LNCaP clone FGC (cell line): ENCODE data around the gene TLR2.

Source experiments
- DNase-seq: peaks from one replicate; pipeline ENCODE4 v3.0.0-alpha.2; 2011; ENCODE audit warnings: low read depth
- H3K4me3 ChIP-seq: 2 replicates; pipeline ENCODE4 v1.5.1; 2011; ENCODE audit warnings: mild to moderate bottlenecking, low read depth, low read length, control low read depth
- TF ChIP-seq, protein P1 (sequence below): IDR thresholded peaks from 2 replicates; pipeline ENCODE4 v1.5.1; 2012; ENCODE audit warnings: mild to moderate bottlenecking; ENCODE audit not compliant: control insufficient read depth, insufficient read depth; ENCODE audit errors: extremely low read depth

TLR2 gene

DNA sequence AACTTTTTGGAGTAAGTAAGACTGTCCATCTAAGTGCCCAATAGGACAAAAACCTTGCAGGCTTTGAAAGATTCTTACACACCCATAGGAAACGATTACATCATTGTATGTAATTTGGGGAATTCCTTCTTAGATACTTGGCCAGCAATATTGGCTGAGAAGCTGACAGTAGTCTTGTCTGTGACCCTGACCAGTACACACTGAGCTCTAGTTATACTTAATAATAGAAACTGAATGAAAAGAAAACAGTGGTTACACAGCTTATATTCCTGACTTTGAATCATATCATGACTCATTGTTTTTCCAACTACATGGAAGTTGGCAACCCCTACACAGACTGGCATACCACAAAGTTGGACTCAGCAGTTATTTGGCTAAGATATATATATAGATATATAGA is 7.1 kb upstream of the TLR2 start:
- peak; percentile 45 for DNase-seq
- TF ChIP-seq, protein P1, sequence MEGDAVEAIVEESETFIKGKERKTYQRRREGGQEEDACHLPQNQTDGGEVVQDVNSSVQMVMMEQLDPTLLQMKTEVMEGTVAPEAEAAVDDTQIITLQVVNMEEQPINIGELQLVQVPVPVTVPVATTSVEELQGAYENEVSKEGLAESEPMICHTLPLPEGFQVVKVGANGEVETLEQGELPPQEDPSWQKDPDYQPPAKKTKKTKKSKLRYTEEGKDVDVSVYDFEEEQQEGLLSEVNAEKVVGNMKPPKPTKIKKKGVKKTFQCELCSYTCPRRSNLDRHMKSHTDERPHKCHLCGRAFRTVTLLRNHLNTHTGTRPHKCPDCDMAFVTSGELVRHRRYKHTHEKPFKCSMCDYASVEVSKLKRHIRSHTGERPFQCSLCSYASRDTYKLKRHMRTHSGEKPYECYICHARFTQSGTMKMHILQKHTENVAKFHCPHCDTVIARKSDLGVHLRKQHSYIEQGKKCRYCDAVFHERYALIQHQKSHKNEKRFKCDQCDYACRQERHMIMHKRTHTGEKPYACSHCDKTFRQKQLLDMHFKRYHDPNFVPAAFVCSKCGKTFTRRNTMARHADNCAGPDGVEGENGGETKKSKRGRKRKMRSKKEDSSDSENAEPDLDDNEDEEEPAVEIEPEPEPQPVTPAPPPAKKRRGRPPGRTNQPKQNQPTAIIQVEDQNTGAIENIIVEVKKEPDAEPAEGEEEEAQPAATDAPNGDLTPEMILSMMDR, result no peak
- no peak overlapping the region for H3K4me3 ChIP-seq

DNA sequence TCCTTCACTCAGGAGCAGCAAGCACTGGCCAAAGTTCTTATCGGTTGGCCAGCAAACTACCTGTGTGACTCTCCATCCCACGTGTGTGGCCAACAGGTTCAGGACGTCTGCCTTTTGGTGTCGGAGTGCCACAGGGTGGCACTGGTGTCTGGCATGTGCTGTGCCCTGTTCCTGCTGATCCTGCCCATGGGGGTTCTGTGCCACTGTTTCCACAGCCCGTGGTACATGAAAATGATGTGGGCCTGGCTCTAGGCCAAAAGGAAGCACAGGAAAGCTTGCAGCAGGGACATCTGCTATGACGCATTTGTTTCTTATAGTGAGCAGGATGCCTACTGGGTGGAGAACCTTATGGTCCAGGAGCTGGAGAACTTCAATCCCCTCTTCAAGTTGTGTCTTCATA is 4.6 kb upstream of the TLR2 start:
- no peak overlapping the region for H3K4me3 ChIP-seq
- no peak for DNase-seq
- TF ChIP-seq, protein P1, result no peak

DNA sequence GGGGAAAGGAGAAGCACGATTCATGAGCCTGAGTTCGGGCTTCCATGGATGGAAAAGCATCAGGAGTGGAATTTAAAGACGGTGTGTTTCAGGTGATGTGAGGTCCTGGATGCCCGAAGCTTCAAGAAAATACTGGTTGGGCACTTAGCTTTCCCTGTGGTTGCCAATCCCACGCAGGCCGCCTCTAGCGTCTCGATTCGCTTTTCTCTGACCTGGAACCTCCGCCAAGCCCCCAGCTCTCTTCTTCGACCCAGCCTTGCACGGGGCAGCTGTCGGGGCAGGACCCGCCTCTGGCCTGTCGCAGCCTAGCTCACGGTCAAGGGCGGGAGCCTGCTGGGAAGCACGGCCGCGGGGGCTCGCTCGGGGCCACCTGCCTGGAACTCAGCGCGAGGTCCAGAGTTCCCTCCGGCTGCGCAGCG is 308 bp upstream of the TLR2 start:
- TF ChIP-seq, protein P1, result no peak
- DNase-seq, result no peak
- peak overlapping the region; percentile 47 for H3K4me3 ChIP-seq

DNA sequence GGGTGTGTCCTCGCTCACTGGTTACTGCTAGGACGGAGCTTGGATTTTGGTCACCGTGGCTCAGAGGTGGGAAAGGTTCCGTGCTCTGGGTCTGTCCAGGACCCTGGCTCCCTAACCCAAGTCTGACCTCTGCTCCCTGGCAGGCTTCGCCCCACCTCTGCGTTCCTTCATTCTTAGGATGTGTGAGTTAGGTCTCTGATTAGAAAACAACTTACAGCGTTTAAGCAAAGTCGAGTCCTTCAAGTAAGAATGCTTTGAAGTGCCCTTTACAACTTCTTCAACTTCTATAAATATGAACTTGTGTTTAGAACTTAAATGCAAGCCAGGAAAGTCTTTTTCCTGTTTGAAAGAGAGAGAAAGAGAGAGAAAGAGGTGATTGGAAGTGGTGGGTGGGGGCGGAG is 891 bp downstream of the TLR2 start:
- DNase-seq, result no peak
- TF ChIP-seq, protein P1, result no peak
- no peak overlapping the region for H3K4me3 ChIP-seq

DNA sequence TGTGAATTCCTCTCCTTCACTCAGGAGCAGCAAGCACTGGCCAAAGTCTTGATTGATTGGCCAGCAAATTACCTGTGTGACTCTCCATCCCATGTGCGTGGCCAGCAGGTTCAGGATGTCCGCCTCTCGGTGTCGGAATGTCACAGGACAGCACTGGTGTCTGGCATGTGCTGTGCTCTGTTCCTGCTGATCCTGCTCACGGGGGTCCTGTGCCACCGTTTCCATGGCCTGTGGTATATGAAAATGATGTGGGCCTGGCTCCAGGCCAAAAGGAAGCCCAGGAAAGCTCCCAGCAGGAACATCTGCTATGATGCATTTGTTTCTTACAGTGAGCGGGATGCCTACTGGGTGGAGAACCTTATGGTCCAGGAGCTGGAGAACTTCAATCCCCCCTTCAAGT is 20.4 kb downstream of the TLR2 start:
- TF ChIP-seq, protein P1, result no peak
- no peak overlapping the region for H3K4me3 ChIP-seq
- DNase-seq, result no peak

DNA sequence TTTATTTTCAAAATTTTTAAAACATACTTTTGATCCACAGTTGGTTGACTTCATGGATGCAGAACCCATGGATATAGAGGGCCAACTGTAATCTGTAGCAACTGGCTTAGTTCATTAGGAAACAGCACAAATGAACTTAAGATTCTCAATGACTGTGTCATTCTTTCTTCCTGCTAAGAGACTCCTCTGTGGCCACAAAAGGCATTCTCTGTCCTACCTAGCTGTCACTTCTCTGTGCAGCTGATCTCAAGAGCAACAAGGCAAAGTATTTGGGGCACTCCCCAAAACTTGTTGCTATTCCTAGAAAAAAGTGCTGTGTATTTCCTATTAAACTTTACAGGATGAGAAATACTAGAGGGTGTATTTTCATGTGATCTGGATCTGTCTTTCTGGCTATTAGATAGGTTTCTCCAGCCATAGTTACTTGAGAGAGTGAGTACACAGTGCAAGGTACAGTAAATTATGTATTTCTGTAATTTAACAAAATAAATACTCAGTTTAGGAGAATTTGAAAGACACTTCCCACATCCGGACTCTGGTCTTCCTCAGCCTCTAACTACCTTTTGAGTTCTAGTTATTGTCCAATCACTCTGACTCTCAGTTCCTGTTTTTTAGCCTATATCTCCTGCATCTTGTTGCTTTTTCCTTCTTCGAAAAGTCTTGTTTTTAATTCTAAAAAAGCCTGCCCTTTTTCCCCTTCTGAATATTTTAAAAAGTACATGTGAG is 21.8 kb downstream of the TLR2 start:
- DNase-seq, result no peak
- TF ChIP-seq, protein P1, result no peak
- H3K4me3 ChIP-seq, result no peak overlapping the region

DNA sequence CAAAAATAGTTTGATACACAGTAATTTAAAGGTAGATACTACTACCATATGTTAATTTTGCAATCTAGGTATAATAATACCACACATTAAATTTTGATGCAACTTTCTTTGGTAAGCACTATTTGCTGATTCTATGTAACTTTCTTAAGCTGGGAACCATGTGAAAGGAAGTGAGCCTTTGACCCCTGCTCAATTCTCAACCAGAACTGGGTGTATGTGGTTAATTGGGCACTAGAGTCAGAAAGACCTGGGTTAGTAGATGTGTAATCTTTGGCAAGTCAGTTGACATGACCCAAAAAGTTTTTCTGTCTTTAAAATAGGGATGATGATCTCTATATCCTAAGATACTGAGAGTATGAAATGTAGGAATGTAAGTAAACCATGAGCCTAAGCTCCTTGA is 22.4 kb downstream of the TLR2 start:
- no peak for DNase-seq
- no peak overlapping the region for H3K4me3 ChIP-seq
- TF ChIP-seq, protein P1, result no peak
